Measurements from ENCODE around the gene MEIS3.
A peak's percentile ranks its signal among the peaks of the same experiment; 100 is the strongest.
"Not testable (repeated sequence)": the region's sequence is repeated elsewhere in the genome, so short reads cannot be mapped to it uniquely, and the experiment has no call there.

The MEIS3 gene

GRCh38 chr19:47414469-47414868, 4.9 kb downstream of the MEIS3 start:
- DNase-seq: no peak

- no peak for DNase-seq
These were observed 5.4 kb downstream of the MEIS3 start for GRCh38 chr19:47413941-47414340.

GRCh38 chr19:47411696-47412095, 7.6 kb downstream of the MEIS3 start:
- DNase-seq: not testable (repeated sequence)

- no peak for DNase-seq
These were observed 8.2 kb downstream of the MEIS3 start for GRCh38 chr19:47411101-47411500.

GRCh38 chr19:47408156-47408938, 11.0 kb downstream of the MEIS3 start:
- no peak for DNase-seq

- no peak for DNase-seq
These were observed 11.9 kb downstream of the MEIS3 start for GRCh38 chr19:47407417-47407774.

GRCh38 chr19:47406711-47407416, 12.5 kb downstream of the MEIS3 start:
- DNase-seq: no peak

- DNase-seq: no peak
These were observed 13.4 kb downstream of the MEIS3 start for GRCh38 chr19:47405854-47406417.

GRCh38 chr19:47405197-47405550, 14.2 kb downstream of the MEIS3 start:
- no peak for DNase-seq

GRCh38 chr19:47404334-47405196, 14.8 kb downstream of the MEIS3 start:
- no peak for DNase-seq

GRCh38 chr19:47402504-47402903, 16.8 kb downstream of the MEIS3 start:
- DNase-seq: no peak

GRCh38 chr19:47398707-47399597, 20.4 kb downstream of the MEIS3 start:
- no peak for DNase-seq

GRCh38 chr19:47391510-47392223, 27.7 kb downstream of the MEIS3 start:
- peak; percentile 74 for DNase-seq

- DNase-seq: no peak
These were observed 28.5 kb downstream of the MEIS3 start for GRCh38 chr19:47390533-47391488.

- peak; percentile 80 for DNase-seq
These were observed 30.2 kb downstream of the MEIS3 start for GRCh38 chr19:47389150-47389556.

- peak; percentile 42 for DNase-seq
These were observed 30.6 kb downstream of the MEIS3 start for GRCh38 chr19:47388721-47389120.

GRCh38 chr19:47387623-47388022, 31.7 kb downstream of the MEIS3 start:
- DNase-seq: not testable (repeated sequence)

GRCh38 chr19:47386582-47386981, 32.7 kb downstream of the MEIS3 start:
- DNase-seq: not testable (repeated sequence)

GRCh38 chr19:47384533-47384932, 34.8 kb downstream of the MEIS3 start:
- DNase-seq: not testable (repeated sequence)

- not testable (repeated sequence) for DNase-seq
These were observed 35.4 kb downstream of the MEIS3 start for GRCh38 chr19:47383890-47384289.

All from CD4-positive, alpha-beta T cell treated with Interferon gamma for 1 hour (primary cell).